ENCODE data around the gene FBXO45.

- no peak for TF ChIP-seq ZNF274 (IDR thresholded peaks at IDR 0.05; ENCODE audit: low read depth, low read length)
- TF ChIP-seq SUZ12 (IDR thresholded peaks at IDR 0.05; ENCODE audit: extremely low read depth, insufficient read depth, insufficient read length), result no peak
- no peak for TF ChIP-seq YY1 (IDR thresholded peaks at IDR 0.05; ENCODE audit: insufficient read depth, insufficient read length)
Measured at GRCh38 chr3:196599734-196600128, 31.3 kb downstream of the FBXO45 start.
